DOHH2 (cell line): ENCODE measurements around the gene PKD2L2.

Experiments used
- H3F3A ChIP-seq: fragments of 200-600 bp; sonication (generic), shearing (Covaris generic); 2 replicates; pipeline ENCODE4 v1.6.0; 2016; ENCODE audit warnings: antibody characterized with exemption, mild to moderate bottlenecking; ENCODE audit not compliant: control insufficient read depth, insufficient read depth
- H3K27ac ChIP-seq: fragments of 200-600 bp; sonication (generic); 2 replicates; pipeline ENCODE4 v1.5.1; 2014; ENCODE audit warnings: low read depth, mild to moderate bottlenecking, low read length, moderate library complexity
- H3K27me3 ChIP-seq: fragments of 200-600 bp; sonication (generic); 2 replicates; pipeline ENCODE4 v1.6.1; 2014; ENCODE audit warnings: mild to moderate bottlenecking, low read length, mixed read lengths; ENCODE audit not compliant: control insufficient read depth
- H3K36me3 ChIP-seq: fragments of 200-600 bp; sonication (generic); 2 replicates; pipeline ENCODE4 v1.6.1; 2014; ENCODE audit warnings: mild to moderate bottlenecking, low read length, moderate library complexity, mixed read lengths; ENCODE audit not compliant: control insufficient read depth
- H3K4me1 ChIP-seq: fragments of 200-600 bp; sonication (generic); 2 replicates; pipeline ENCODE4 v1.6.1; 2014; ENCODE audit warnings: mild to moderate bottlenecking, low read length, mixed read lengths; ENCODE audit not compliant: control insufficient read depth
- H3K4me2 ChIP-seq: fragments of 200-600 bp; sonication (generic); 2 replicates; pipeline ENCODE4 v1.6.0; 2014; ENCODE audit warnings: mild to moderate bottlenecking, low read length, moderate library complexity
- H3K4me3 ChIP-seq: fragments of 200-600 bp; sonication (generic); 2 replicates; pipeline ENCODE4 v1.5.1; 2014; ENCODE audit warnings: mild to moderate bottlenecking, low read length, mixed read lengths
- H3K79me2 ChIP-seq: fragments of 200-600 bp; sonication (generic); 2 replicates; pipeline ENCODE4 v1.6.1; 2014; ENCODE audit warnings: mild to moderate bottlenecking, low read length, mixed read lengths; ENCODE audit not compliant: control insufficient read depth
- H3K9me2 ChIP-seq: fragments of 200-600 bp; sonication (generic); replicated peaks from 2 replicates; pipeline ENCODE4 v1.6.1; 2014; ENCODE audit warnings: mild to moderate bottlenecking, low read length, mixed read lengths; ENCODE audit not compliant: control insufficient read depth
- H3K9me3 ChIP-seq: fragments of 200-600 bp; sonication (generic); 2 replicates; pipeline ENCODE4 v1.6.1; 2014; ENCODE audit warnings: antibody characterized with exemption, low read length, mixed read lengths; ENCODE audit not compliant: control insufficient read depth, insufficient read depth
- H4K20me1 ChIP-seq: fragments of 200-600 bp; sonication (generic); 2 replicates; pipeline ENCODE4 v1.6.0; 2014; ENCODE audit warnings: low read depth, mild to moderate bottlenecking, antibody characterized with exemption, low read length, moderate library complexity; ENCODE audit not compliant: control insufficient read depth, insufficient read depth
- EZH2phosphoT487 ChIP-seq: fragments of 200-600 bp; sonication (generic); IDR thresholded peaks from 2 replicates; pipeline ENCODE4 v1.6.1; 2017; ENCODE audit warnings: borderline replicate concordance, mild to moderate bottlenecking, antibody characterized with exemption, low read length, moderate library complexity, mixed read lengths
- TF ChIP-seq, protein P1 (sequence below): fragments of 200-600 bp; sonication (generic); IDR thresholded peaks from one replicate; pipeline ENCODE4 v1.5.1; 2014; ENCODE audit warnings: antibody characterized with exemption, mild to moderate bottlenecking, low read depth, low read length; ENCODE audit not compliant: poor library complexity, severe bottlenecking

The PKD2L2 gene

GRCh38 chr5:137945825-137946224 is 56.6 kb downstream of the PKD2L2 start:
- Histone ChIP-seq H3K27ac (no peak overlapping the region), H3K4me3 (no peak overlapping the region), H3K27me3 (no peaks in the 10 kb centered on the region), H4K20me1 (no peaks in the 10 kb centered on the region; the same call in 1 of the 2 replicates), H3F3A (0 out of 2 replicates have a peak, but pooled peaks cover 2% of the 10 kb centered on the region), H3K79me2 (no peaks in the 10 kb centered on the region), H3K36me3 (peaks cover 94% of the 10 kb centered on the region), H3K4me1 (no peaks in the 10 kb centered on the region), H3K9me3 (no peaks in the 10 kb centered on the region), H3K9me2 (no peaks in the 10 kb centered on the region), H3K4me2 (no peak overlapping the region)
- TF ChIP-seq, protein P1, sequence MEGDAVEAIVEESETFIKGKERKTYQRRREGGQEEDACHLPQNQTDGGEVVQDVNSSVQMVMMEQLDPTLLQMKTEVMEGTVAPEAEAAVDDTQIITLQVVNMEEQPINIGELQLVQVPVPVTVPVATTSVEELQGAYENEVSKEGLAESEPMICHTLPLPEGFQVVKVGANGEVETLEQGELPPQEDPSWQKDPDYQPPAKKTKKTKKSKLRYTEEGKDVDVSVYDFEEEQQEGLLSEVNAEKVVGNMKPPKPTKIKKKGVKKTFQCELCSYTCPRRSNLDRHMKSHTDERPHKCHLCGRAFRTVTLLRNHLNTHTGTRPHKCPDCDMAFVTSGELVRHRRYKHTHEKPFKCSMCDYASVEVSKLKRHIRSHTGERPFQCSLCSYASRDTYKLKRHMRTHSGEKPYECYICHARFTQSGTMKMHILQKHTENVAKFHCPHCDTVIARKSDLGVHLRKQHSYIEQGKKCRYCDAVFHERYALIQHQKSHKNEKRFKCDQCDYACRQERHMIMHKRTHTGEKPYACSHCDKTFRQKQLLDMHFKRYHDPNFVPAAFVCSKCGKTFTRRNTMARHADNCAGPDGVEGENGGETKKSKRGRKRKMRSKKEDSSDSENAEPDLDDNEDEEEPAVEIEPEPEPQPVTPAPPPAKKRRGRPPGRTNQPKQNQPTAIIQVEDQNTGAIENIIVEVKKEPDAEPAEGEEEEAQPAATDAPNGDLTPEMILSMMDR, result no peak
- no peak for TF ChIP-seq EZH2phosphoT487

DNA sequence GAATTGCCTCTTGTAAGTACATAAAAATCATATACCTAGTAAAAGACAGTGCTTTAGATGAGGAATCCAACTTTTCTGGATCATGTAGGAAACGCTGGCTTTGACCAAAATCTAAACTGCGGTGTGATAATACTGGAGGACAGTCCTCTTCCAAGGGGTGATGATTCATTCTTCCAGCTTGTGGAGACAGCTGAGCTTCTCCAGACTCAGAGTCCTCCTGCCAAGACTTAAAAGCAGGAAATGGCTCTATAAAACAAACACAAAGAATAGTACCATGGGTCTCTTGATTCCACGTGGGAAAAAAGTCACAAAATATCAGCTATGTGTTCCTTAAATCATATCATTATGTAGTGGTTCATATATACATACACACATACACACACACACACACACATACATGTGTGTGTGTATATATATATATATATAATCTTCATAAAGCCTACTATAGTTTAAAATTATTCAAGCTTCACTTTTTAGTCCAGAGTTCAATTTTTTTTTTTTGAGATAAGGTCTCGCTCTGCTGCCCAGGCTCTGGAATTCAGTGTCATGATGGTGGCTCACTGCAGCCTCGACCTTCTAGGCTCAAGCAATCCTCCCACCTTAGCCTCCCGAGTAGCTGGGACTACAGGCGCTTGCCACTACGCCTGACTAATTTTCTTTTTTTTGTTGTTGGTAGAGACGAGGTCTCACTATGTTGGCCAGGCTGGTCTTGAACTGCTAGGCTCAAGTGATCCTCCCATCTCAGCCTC is 65.0 kb downstream of the PKD2L2 start:
- H3K79me2 ChIP-seq, result no peaks in the 10 kb centered on the region
- no peak for TF ChIP-seq EZH2phosphoT487
- TF ChIP-seq, protein P1, result no peak
- no peak overlapping the region for H3K27ac ChIP-seq
- peaks cover 77% of the 10 kb centered on the region for H3K36me3 ChIP-seq
- no peaks in the 10 kb centered on the region for H3K4me1 ChIP-seq
- no peaks in the 10 kb centered on the region for H3K27me3 ChIP-seq
- no peaks in the 10 kb centered on the region for H4K20me1 ChIP-seq
- no peaks in the 10 kb centered on the region for H3F3A ChIP-seq
- H3K9me3 ChIP-seq, result no peaks in the 10 kb centered on the region
- no peaks in the 10 kb centered on the region for H3K9me2 ChIP-seq
- no peak overlapping the region for H3K4me3 ChIP-seq
- H3K4me2 ChIP-seq, result no peak overlapping the region

DNA sequence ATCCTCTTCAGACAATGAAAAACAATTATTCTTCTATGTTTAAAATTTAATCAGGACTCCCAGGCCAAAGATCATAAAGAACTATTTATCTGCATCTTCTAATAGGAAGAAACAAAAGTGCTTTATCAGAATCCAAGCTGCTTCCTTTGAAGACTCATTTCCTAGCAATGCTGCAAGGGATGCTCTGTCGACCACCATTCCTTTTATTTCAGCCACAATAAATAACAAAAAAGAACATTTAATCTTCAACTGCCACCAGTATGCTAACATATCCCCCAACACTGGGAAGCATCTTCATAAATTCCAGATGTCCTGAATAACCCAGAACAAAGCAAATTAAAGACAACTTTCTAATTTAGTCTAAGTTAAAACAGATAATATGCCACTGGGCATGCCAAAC is 68.7 kb downstream of the PKD2L2 start:
- no peak overlapping the region for H3K4me3 ChIP-seq

More for the DNA sequence above, 68.7 kb downstream of the PKD2L2 start:
- no peaks in the 10 kb centered on the region; the same call in 1 of the 2 replicates for H3F3A ChIP-seq
- no peaks in the 10 kb centered on the region for H3K27me3 ChIP-seq
- no peak for TF ChIP-seq EZH2phosphoT487
- TF ChIP-seq, protein P1, result no peak
- no peaks in the 10 kb centered on the region for H3K4me1 ChIP-seq
- H3K9me3 ChIP-seq, result no peaks in the 10 kb centered on the region
- peaks cover 71% of the 10 kb centered on the region for H3K36me3 ChIP-seq
- H4K20me1 ChIP-seq, result no peaks in the 10 kb centered on the region
- H3K4me2 ChIP-seq, result no peak overlapping the region
- H3K79me2 ChIP-seq, result no peaks in the 10 kb centered on the region
- no peaks in the 10 kb centered on the region for H3K9me2 ChIP-seq
- H3K27ac ChIP-seq, result no peak overlapping the region
